ENCODE measurements around the gene CRAMP1.

Gene CRAMP1

DNA sequence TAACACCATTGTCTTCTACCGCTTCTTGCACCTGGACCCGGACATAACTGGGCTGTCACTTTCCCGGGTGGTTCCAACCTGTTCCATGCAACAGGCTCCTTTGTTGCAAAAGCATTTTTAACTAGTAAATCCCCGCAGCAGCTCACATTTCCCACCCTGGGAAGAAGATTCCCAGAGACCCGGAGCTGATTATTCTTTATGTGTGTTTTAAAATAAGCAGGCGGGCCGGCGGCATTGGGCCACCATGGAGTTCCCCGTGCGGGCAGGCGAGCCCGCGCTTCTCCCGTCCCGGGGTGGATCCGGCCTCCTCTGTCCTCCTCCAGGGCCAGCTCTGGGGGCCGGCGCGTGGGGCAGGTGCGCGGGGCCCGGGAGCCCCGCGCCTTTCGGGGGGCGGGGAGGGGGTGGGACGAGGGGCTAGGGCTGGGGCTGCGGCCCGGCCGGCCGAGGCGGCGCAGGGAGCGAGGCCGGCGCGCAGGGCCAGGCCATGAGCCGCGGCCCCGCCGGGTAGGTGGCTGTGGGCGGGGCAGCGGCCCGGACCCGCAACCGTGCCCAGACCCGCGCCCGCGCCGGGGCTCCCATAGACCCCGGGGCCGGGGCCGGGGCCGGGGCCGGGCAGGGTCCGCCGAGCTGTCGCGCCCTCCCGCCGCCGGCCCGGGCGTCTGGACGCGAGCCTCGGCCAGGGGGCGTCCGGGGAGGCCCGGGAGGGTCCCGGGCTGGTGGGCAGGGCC, 1.7 kb downstream of the CRAMP1 start:
- peaks cover 56% of the 10 kb centered on the region for H3K4me1 ChIP-seq
- H4K20me1 ChIP-seq, result peaks cover 60% of the 10 kb centered on the region
- H3K27ac ChIP-seq, result peak overlapping the region; percentile 88
- TF ChIP-seq Cebpa-rat (IDR thresholded peaks at IDR 0.05), result no peak
- no peaks in the 10 kb centered on the region for H3K9me3 ChIP-seq
- H3K27me3 ChIP-seq, result peaks cover 41% of the 10 kb centered on the region
- peak overlapping the region; percentile 96 for H3K4me2 ChIP-seq
- peak overlapping the region; percentile 92 for H3K9ac ChIP-seq
- H3K4me3 ChIP-seq, result peak overlapping the region; percentile 99
- H3K36me3 ChIP-seq, result peaks cover 40% of the 10 kb centered on the region

DNA sequence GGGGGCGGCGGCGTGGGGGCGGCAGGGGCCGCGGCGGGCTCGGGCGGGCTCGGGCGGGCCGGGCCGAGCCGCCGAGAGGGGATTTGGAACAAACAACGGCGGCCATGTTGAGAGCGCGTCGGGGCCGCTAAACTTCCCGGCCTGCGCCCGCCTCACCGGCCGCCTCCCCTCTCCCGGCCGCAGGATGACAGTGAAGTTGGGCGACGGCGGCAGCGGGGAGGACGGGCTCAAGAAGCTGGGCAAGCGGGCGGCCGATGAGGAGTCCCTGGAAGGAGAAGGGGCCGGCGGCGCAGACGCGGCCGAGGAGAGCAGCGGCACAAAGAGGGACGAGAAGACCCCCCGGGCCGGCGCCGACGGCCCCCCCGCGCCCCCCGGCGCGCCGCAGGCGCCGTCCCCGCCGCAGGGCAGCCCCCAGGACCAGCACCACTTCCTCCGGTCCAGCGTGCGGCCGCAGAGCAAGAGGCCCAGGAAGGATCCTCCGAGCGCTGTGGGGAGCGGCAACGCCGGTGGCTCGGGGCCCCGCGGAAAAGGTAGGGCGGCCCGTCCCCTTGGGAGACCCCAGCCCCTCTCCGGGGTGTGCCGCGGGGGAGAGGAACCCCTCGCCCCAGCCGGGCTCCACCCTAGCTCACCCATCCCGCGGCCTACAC, 2.4 kb downstream of the CRAMP1 start:
- peak overlapping the region; percentile 88 for H3K27ac ChIP-seq
- no peak for TF ChIP-seq Cebpa-rat (IDR thresholded peaks at IDR 0.05)
- peak overlapping the region; percentile 92 for H3K9ac ChIP-seq
- peaks cover 47% of the 10 kb centered on the region for H3K36me3 ChIP-seq
- H3K9me3 ChIP-seq, result no peaks in the 10 kb centered on the region
- peaks cover 41% of the 10 kb centered on the region for H3K27me3 ChIP-seq
- peak overlapping the region; percentile 99 for H3K4me3 ChIP-seq
- peaks cover 49% of the 10 kb centered on the region for H3K4me1 ChIP-seq
- H3K4me2 ChIP-seq, result peak overlapping the region; percentile 96
- peaks cover 61% of the 10 kb centered on the region for H4K20me1 ChIP-seq

DNA sequence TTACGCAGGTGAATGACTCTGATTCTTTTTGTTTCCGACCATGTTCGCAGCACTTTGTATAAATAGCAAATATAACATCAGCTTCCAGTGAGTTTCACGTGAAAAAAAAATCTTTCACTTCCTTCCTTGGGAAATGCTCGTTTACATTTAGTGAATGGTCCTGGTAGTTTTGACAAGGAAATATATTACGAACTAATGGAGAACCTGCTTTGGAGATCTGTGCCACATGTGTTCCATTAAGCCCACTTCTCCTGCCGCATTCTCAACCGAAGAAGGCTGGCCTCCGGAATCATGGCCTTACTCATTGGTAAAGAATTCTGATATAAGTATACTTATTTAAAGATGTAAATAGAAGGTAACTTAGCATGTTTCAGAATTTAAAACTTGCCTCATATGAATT, 3.6 kb downstream of the CRAMP1 start:
- Histone ChIP-seq H3K4me1 (peaks cover 40% of the 10 kb centered on the region), H3K9me3 (no peaks in the 10 kb centered on the region), H3K4me3 (peak overlapping the region; percentile 99), H3K27me3 (peaks cover 41% of the 10 kb centered on the region), H4K20me1 (peaks cover 73% of the 10 kb centered on the region), H3K9ac (peak overlapping the region; percentile 92), H3K4me2 (peak overlapping the region; percentile 96), H3K27ac (0 out of 2 replicates have a peak overlapping the region, but pooled peaks have one; percentile 88), H3K36me3 (peaks cover 59% of the 10 kb centered on the region)
- no peak for TF ChIP-seq Cebpa-rat (IDR thresholded peaks at IDR 0.05)

DNA sequence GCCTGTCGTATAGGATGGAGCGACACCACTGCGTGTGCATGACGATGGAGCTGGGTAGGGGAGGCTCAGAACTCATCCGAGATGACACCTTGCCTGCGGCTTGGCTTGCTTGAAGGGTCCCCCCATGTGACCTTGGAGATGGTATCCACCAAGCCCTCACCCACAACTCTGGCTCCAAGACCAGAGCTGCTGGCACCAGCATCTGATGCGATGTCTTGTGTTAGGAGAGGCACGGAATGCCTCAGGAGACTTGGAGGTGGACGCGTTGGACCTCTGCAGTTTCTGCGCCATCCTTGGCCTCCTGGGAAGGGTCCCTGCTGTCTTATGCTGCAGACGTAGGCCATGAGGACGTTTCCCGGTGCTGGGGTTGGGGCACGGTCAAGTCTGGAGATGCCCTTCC, 7.8 kb downstream of the CRAMP1 start:
- Histone ChIP-seq H3K27me3 (peaks cover 14% of the 10 kb centered on the region), H3K36me3 (peaks cover 99% of the 10 kb centered on the region), H3K27ac (no peak overlapping the region), H3K4me1 (peaks cover 20% of the 10 kb centered on the region), H3K9ac (no peak overlapping the region), H4K20me1 (peaks cover 93% of the 10 kb centered on the region), H3K4me3 (no peak overlapping the region), H3K9me3 (no peaks in the 10 kb centered on the region), H3K4me2 (no peak overlapping the region)
- no peak for TF ChIP-seq Cebpa-rat (IDR thresholded peaks at IDR 0.05)

DNA sequence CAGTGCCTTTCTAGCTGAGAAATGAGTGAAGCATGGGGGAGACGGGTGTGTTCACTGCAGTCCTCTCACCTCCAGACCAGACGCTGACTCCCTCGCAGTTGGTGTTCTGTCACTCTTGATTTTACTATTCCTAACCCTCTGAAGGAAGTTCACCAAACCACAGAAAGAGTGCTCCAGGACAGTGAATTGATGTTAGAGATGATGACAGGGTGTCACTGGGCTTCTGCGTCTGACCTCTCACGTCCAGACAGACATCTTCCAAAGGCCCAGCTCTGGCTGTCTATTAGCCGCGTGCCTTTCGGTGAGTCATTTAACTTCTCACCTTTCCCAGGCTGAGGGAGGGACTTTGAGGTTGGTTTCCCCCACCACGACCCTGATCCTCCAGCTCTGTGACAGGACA, 8.2 kb downstream of the CRAMP1 start:
- H4K20me1 ChIP-seq, result peaks cover 93% of the 10 kb centered on the region
- no peak for TF ChIP-seq Cebpa-rat (IDR thresholded peaks at IDR 0.05)
- no peak overlapping the region for H3K4me3 ChIP-seq
- no peak overlapping the region for H3K9ac ChIP-seq
- peaks cover 98% of the 10 kb centered on the region for H3K36me3 ChIP-seq
- no peak overlapping the region for H3K4me2 ChIP-seq
- peaks cover 15% of the 10 kb centered on the region for H3K4me1 ChIP-seq
- H3K27me3 ChIP-seq, result peaks cover 10% of the 10 kb centered on the region
- no peak overlapping the region for H3K27ac ChIP-seq
- H3K9me3 ChIP-seq, result no peaks in the 10 kb centered on the region

DNA sequence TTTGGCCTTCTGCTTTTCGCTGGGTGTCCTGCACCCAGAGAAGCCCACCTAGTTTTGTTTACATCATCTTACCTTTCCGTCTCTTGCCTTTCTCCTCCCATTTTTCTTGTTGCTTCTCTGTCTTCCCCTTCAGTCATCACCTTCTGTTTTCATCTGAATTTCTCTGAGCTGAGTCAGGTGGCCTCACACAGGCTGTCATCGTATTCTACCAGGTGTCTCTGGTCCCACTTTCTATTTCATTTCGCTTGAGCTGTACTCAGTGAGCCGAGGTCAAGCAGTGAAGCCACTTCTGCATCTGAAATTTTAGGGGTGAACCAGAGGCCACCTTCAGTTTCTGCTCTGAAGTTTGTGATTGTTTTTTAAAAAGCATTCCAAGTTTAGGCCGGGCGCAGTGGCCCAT, 9.7 kb downstream of the CRAMP1 start:
- Histone ChIP-seq H3K9me3 (no peaks in the 10 kb centered on the region), H3K36me3 (peaks cover 98% of the 10 kb centered on the region), H3K27me3 (no peaks in the 10 kb centered on the region), H3K27ac (no peak overlapping the region), H3K4me2 (no peak overlapping the region), H3K9ac (no peak overlapping the region), H4K20me1 (peaks cover 93% of the 10 kb centered on the region), H3K4me3 (no peak overlapping the region), H3K4me1 (0 out of 2 replicates have a peak, but pooled peaks cover 5% of the 10 kb centered on the region)
- TF ChIP-seq Cebpa-rat (IDR thresholded peaks at IDR 0.05), result no peak

DNA sequence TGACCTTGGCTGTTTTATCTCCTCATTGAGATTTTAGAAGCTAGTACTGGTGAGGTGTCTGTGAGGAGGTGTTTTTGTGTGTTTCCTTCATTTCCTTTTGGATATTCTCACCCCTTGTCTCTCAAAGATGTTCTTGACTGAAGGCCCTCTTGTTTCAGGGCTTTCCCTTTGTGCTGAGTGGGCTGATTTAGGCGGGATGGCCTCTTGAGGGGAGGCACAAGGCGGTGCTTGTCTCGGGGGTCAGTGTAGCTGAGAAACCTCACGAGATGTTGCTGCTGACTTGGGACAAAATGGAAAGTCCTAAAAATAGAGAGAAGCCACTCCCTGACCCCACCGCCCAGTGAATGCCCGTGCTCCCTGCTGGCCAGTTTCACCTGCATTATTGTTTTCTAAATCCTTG, 14.2 kb downstream of the CRAMP1 start:
- Histone ChIP-seq H3K4me3 (no peak overlapping the region), H3K9ac (peak overlapping the region; percentile 13; the same call in 1 of the 2 replicates), H3K4me2 (no peak overlapping the region), H3K27ac (no peak overlapping the region), H3K9me3 (no peaks in the 10 kb centered on the region), H4K20me1 (peaks cover 100% of the 10 kb centered on the region), H3K4me1 (0 out of 2 replicates have a peak, but pooled peaks cover 5% of the 10 kb centered on the region), H3K27me3 (no peaks in the 10 kb centered on the region), H3K36me3 (peaks cover 98% of the 10 kb centered on the region)
- TF ChIP-seq Cebpa-rat (IDR thresholded peaks at IDR 0.05), result no peak

DNA sequence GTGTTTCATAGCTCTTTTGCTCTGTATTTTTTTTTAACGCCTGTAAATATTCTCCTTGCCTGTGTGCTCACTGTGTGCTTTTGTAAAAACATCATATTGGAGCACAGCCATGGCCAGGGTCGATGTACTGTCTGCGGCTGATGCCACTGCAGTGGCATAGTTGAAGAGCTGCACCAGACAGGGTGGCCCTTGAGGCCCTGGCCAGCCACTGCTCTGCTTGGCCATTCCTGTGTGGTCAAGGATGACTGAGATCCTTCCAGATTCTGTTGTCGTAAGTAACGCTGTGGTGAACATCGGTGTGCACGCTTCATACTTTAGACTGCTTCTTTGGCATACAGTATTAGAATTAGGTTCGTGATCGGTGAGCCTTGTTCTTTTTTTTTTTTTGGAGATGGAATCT, 14.6 kb downstream of the CRAMP1 start:
- no peaks in the 10 kb centered on the region for H3K9me3 ChIP-seq
- peaks cover 98% of the 10 kb centered on the region for H3K36me3 ChIP-seq
- H3K9ac ChIP-seq, result 0 out of 2 replicates have a peak overlapping the region, but pooled peaks have one; percentile 13
- TF ChIP-seq Cebpa-rat (IDR thresholded peaks at IDR 0.05), result no peak
- no peak overlapping the region for H3K27ac ChIP-seq
- no peak overlapping the region for H3K4me2 ChIP-seq
- H3K4me1 ChIP-seq, result 0 out of 2 replicates have a peak, but pooled peaks cover 5% of the 10 kb centered on the region
- no peak overlapping the region for H3K4me3 ChIP-seq
- H3K27me3 ChIP-seq, result no peaks in the 10 kb centered on the region
- H4K20me1 ChIP-seq, result peaks cover 100% of the 10 kb centered on the region

DNA sequence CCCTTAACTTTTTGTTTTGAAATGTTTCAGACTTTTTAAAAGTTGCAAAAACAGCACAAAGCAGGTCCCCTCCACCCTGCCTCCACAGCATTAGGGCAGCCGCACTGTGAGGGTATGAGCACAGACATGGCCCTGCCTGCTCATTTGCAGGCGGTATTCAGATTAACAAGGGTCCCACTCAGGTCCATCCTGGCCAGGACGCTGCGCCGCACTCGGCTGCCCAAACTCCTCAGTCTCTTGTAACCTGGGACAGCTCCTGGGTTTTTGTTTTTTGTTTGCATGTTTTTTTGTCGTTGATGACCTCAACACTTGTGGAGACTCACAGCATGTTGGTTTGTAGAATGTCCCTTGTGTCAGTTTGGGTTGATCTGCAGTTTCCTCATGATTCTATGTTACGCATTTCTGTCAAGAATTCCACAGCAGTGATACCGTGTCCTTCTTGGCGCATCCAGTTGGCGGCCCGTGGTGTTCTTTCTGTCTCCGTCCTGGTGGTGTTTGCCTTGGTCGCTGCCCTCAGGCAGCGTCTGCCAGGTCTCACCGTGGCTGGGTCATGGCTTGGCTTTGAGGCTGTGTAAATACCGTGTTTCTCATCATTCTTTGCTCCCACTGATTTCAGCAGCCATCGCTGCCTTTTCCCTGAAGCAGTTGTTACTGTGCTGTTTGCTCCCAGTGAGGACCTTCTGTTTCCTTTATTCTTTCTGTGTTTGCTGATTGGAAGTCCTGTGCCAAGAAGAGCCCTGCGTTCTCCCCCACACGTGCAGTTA, 18.5 kb downstream of the CRAMP1 start:
- H3K27me3 ChIP-seq, result no peaks in the 10 kb centered on the region
- TF ChIP-seq Cebpa-rat (IDR thresholded peaks at IDR 0.05), result no peak
- peaks cover 72% of the 10 kb centered on the region for H4K20me1 ChIP-seq
- no peak overlapping the region for H3K27ac ChIP-seq
- no peak overlapping the region for H3K4me3 ChIP-seq
- no peak overlapping the region for H3K4me2 ChIP-seq
- no peak overlapping the region for H3K9ac ChIP-seq
- no peaks in the 10 kb centered on the region for H3K4me1 ChIP-seq
- no peaks in the 10 kb centered on the region for H3K9me3 ChIP-seq
- H3K36me3 ChIP-seq, result peaks cover 100% of the 10 kb centered on the region

Data from BLaER1 (cell line).